GM18870 (cell line): ENCODE results near the gene ASB7.

Experiments
- ATAC-seq: cut with Tn5 transposase; IDR thresholded peaks from one replicate; pipeline ENCODE4 v1.9.1; 2021; ENCODE audit warnings: moderate library complexity; ENCODE audit not compliant: unreplicated experiment

ASB7 gene

DNA sequence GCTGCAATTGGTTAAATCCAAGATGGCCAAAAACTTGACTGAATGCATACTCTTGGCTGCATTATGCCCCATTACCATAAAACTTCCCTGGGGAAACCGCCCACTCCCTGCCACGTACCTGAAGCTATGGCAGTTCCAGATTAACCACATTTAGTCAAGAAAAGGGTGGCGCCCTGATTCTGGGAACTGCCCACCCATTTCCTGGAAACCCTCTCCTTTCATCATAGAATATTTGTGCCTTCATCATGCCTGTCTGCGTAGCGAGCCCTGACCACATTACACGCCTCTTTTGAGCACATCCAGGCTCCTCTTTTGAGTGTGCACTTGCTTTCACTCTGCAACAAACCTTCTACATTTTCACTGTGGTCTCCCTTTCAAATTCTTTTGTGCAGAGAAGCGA is 5.6 kb upstream of the ASB7 start:
- ATAC-seq, result peak; percentile 84

- ATAC-seq, result no peak
Measured at GRCh38 chr15:100597862-100598261, 4.5 kb upstream of the ASB7 start.

GRCh38 chr15:100598655-100599054 is 3.7 kb upstream of the ASB7 start:
- ATAC-seq, result no peak

DNA sequence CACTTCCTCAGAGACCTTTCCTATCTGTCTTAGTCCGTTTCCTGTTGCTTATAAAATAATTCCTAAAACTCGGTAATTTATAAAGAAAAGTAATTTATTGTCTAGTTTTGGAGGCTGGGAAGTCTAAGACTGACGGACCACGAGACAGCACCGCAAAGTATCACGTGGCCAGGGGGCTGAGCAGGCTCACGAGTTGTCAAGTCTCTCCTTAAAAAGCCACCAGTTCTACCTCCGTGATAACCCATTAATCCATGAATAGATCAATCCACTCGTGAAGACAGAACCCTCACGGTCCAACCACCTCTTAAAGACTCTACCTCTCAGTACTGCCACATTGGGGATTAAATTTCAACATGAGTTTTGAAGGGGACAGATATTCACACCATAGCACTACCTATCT is 1.2 kb upstream of the ASB7 start:
- no peak for ATAC-seq

DNA sequence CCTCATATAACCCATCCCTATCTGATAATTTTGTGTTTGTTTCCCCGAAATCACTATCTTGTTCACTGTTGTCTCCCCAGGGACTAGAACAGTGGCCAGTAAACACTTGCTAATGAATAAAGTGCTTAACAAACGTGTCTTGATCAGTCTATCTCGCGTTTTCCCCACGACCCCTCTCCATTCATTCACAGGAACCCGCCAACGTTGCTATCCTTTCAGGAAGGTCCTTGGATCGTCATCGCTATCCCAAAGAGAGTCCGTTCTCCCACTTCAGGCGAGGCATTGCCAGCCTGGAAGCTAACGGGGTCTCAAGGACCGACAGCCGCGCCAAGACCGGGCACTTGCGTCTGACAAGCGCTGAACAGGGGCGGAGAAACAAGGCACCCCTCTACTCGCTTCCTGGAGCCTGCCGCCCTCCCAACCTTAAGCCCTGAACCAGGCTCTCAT is 749 bp upstream of the ASB7 start:
- ATAC-seq, result no peak

DNA sequence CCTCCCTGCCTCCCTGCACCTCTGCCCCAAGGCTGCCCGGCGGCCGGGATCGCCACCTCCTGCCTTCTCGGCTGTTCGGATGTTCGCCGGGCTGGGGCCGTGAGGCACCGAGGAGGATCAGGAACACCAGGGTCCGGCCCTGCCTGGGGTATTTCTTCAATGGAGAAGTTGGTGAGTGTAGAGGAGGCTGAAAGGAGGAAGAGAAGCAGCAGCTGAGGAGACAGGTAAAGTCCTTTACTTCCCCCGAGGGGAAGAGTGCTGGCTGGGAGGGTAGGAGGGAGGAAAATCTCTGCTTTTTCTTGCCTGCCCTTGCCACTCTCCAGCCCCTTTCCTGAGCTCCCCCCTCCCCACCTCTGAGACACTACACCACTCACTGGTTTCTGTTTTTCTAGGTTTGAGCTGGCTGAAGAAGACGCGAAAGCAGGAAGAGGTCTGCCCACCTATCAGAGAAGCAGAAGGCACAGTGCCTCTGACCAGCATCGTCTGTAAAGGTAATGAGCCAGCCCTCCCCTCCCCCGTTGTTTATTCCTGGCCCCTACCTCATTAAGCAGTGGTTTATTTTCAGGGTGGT is 519 bp downstream of the ASB7 start:
- ATAC-seq, result peak; percentile 33

- no peak for ATAC-seq
Measured at GRCh38 chr15:100612539-100612938, 10.2 kb downstream of the ASB7 start.

DNA sequence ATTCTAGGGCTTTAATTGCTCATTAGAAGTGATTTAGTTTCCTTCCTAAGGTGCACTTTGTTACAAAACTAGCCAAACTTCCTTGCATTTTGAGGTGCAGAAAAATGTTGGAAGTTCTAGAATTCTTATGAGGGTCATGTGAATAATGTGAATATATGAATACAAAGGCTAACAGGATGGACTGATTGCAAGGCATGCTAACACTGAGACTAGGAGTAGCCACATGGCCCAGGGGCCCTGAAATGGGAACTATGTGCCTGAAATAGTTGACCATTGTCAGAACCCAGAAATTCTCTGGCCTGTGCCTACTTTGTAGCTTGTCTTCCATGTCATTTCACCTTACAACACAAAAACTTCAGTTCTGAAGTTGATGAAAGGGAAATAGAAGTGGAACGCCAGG is 10.8 kb downstream of the ASB7 start:
- ATAC-seq, result no peak

- no peak for ATAC-seq
Measured at GRCh38 chr15:100614336-100614735, 11.9 kb downstream of the ASB7 start.

- no peak for ATAC-seq
Measured at GRCh38 chr15:100614918-100615317, 12.5 kb downstream of the ASB7 start.

- ATAC-seq, result no peak
Measured at GRCh38 chr15:100615801-100616200, 13.4 kb downstream of the ASB7 start.

GRCh38 chr15:100616700-100617099 is 14.3 kb downstream of the ASB7 start:
- no peak for ATAC-seq

GRCh38 chr15:100623301-100623700 is 20.9 kb downstream of the ASB7 start:
- ATAC-seq, result no peak

- no peak for ATAC-seq
Measured at GRCh38 chr15:100627789-100628395, 25.5 kb downstream of the ASB7 start.

DNA sequence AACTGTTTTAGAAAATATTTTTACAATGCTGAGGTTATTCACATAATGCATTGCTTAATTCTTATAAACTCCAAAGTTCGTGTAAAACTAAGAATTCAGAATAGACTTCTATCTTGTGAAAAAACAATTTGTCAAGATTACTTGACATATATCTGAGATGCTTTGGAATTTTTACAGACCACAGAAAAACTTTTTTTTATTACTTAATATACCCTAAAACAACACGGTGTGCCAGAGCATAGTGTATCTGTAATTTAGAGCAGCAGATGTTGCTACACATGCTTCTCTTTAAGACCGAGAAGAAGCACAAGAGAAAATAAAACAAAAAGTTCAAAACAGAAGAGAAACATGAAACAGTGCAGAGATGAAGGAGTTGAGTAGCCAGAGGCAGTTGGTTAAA is 26.4 kb downstream of the ASB7 start:
- ATAC-seq, result no peak

GRCh38 chr15:100631831-100632230 is 29.4 kb downstream of the ASB7 start:
- ATAC-seq, result no peak

DNA sequence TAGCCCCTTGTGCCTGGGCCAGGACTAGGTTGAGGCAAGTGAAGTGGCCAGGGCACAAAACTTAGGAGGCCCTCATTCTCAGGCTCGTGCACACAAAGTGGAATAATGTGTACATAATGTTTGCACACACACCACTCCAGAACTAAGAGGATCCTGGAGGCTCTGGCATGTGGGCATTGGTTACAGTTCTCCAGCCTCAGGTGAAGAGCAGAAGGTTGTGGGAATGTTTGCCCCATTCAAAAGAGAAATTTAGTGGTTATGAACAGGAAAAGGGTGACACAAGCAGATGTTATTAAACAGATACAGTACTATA is 31.3 kb downstream of the ASB7 start:
- ATAC-seq, result no peak

GRCh38 chr15:100635406-100636071 is 33.1 kb downstream of the ASB7 start:
- ATAC-seq, result no peak

DNA sequence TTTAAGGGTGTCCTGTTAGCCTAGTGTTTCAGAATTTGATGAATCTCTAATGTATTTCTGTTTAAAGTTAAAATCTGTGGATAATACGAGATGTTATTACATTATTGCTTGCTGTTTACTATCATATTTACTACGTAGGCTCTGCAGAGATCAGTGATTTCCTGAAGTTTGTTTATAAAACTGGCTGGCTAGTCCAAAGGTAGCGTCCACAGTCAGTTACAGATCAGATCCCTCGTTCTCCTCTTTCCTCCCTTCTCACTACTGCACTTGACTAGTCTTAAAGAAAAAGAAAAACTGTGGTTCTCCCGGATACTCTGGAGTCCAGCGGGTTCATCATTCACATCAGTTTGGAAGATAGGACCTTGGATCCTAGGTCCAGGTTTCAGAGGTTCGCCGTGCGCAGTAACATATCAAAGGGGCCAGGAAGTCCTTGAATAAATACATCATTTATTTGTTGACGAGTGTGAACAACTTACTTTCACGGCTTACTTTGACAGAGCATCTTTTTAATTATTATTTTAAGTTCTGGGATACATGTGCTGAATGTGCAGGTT is 35.9 kb downstream of the ASB7 start:
- ATAC-seq, result no peak

- no peak for ATAC-seq
Measured at GRCh38 chr15:100642213-100642949, 40.0 kb downstream of the ASB7 start.

- ATAC-seq, result no peak
Measured at GRCh38 chr15:100642950-100643338, 40.6 kb downstream of the ASB7 start.

- ATAC-seq, result no peak
Measured at GRCh38 chr15:100645671-100646070, 43.3 kb downstream of the ASB7 start.
